GM23338 (cell line): ENCODE data around the gene APOBR. TPM values are rescaled to one million over a fixed set of nuclear protein-coding genes. Genes with fewer than 3 reads are reported as not detected.

Source experiments
- ATAC-seq: fragments of 200-7000 bp; cut with Tn5 transposase; 3 replicates; pipeline ENCODE4 v1.9.1; 2020
- DNase-seq: peaks from one replicate; pipeline ENCODE4 v3.0.0-alpha.2; 2015; ENCODE audit warnings: low spot score
- H2AFZ ChIP-seq: fragments of 200-600 bp; sonication (generic); 2 replicates; pipeline ENCODE4 v1.8.0; 2016; ENCODE audit warnings: antibody characterized with exemption, mild to moderate bottlenecking, moderate library complexity
- H3F3A ChIP-seq: fragments of 200-600 bp; sonication (generic); replicated peaks from 2 replicates; pipeline ENCODE4 v1.8.0; 2017; ENCODE audit warnings: antibody characterized with exemption, mixed run types, low read depth
- H3K27ac ChIP-seq: fragments of 200-600 bp; sonication (generic); 2 replicates; pipeline ENCODE4 v1.6.1; 2016; ENCODE audit warnings: low read depth
- H3K27me3 ChIP-seq: fragments of 200-600 bp; sonication (generic); 2 replicates; pipeline ENCODE4 v1.8.0; 2016; ENCODE audit warnings: mild to moderate bottlenecking, mixed run types, moderate library complexity; ENCODE audit not compliant: insufficient read depth
- H3K36me3 ChIP-seq: fragments of 200-600 bp; sonication (generic); 2 replicates; pipeline ENCODE4 v1.8.0; 2016; ENCODE audit warnings: mild to moderate bottlenecking; ENCODE audit not compliant: insufficient read depth
- H3K4me1 ChIP-seq: fragments of 200-600 bp; sonication (generic); 2 replicates; pipeline ENCODE4 v1.8.0; 2016; ENCODE audit warnings: mild to moderate bottlenecking, moderate library complexity; ENCODE audit not compliant: insufficient read depth
- H3K4me2 ChIP-seq: fragments of 200-600 bp; sonication (generic); 2 replicates; pipeline ENCODE4 v1.7.1; 2017; ENCODE audit warnings: mixed run types
- H3K4me3 ChIP-seq: fragments of 200-600 bp; sonication (generic); 2 replicates; pipeline ENCODE4 v1.6.1; 2016; ENCODE audit warnings: mixed run types
- H3K79me2 ChIP-seq: fragments of 200-600 bp; sonication (generic); replicated peaks from 2 replicates; pipeline ENCODE4 v1.8.0; 2017; ENCODE audit warnings: mild to moderate bottlenecking; ENCODE audit not compliant: insufficient read depth
- H3K9me2 ChIP-seq: fragments of 200-600 bp; sonication (generic); 2 replicates; pipeline ENCODE4 v1.8.0; 2017; ENCODE audit not compliant: insufficient read depth
- H4K20me1 ChIP-seq: fragments of 200-600 bp; sonication (generic); replicated peaks from 2 replicates; pipeline ENCODE4 v1.8.0; 2017; ENCODE audit warnings: mild to moderate bottlenecking; ENCODE audit not compliant: insufficient read depth
- H3K27ac Mint-ChIP-seq: 2 replicates; pipeline ENCODE4 v1.8.0; 2020; ENCODE audit warnings: inconsistent platforms, mild to moderate bottlenecking, moderate library complexity, mixed read lengths
- H3K27me3 Mint-ChIP-seq: 3 replicates; pipeline ENCODE4 v1.8.0; 2022; ENCODE audit warnings: low read depth, mild to moderate bottlenecking, moderate library complexity, mixed read lengths, inconsistent platforms; ENCODE audit not compliant: insufficient read depth, poor library complexity
- H3K36me3 Mint-ChIP-seq: 3 replicates; pipeline ENCODE4 v1.8.0; 2021; ENCODE audit warnings: low read depth, mild to moderate bottlenecking, inconsistent platforms, moderate library complexity, mixed read lengths
- H3K4me1 Mint-ChIP-seq: 3 replicates; pipeline ENCODE4 v1.8.0; 2020; ENCODE audit warnings: mild to moderate bottlenecking, inconsistent platforms, mixed read lengths
- H3K4me3 Mint-ChIP-seq: 3 replicates; pipeline ENCODE4 v1.8.0; 2021; ENCODE audit warnings: moderate library complexity, mild to moderate bottlenecking, inconsistent platforms, mixed read lengths
- H3K9me3 Mint-ChIP-seq: 3 replicates; pipeline ENCODE4 v1.8.0; 2020; ENCODE audit warnings: moderate library complexity, mild to moderate bottlenecking, inconsistent platforms, mixed read lengths
- CTCF ChIP-seq, 2 experiments: fragments of 200-600 bp in 1 of 2; sonication (generic) in 1 of 2; conservative IDR thresholded peaks; 2 replicates each; pipeline versions ENCODE4 v1.5.1 to v1.6.1; 2016 to 2017; ENCODE audit warnings: antibody characterized with exemption in 2 of 2, low read depth in 2 of 2, mild to moderate bottlenecking in 2 of 2, moderate library complexity in 1 of 2
- ETS1 ChIP-seq: IDR thresholded peaks from 2 replicates; pipeline ENCODE4 v1.6.1; 2016; ENCODE audit warnings: antibody characterized with exemption
- EZH2 ChIP-seq: fragments of 200-600 bp; sonication (generic); IDR thresholded peaks from one replicate; pipeline ENCODE4 v1.8.0; 2017; ENCODE audit warnings: antibody characterized with exemption, mild to moderate bottlenecking, low read depth; ENCODE audit not compliant: unreplicated experiment
- JUNB ChIP-seq: IDR thresholded peaks from one replicate; pipeline ENCODE4 v1.6.1; 2016; ENCODE audit warnings: antibody characterized with exemption; ENCODE audit not compliant: unreplicated experiment
- NANOG ChIP-seq: IDR thresholded peaks from 2 replicates; pipeline ENCODE4 v1.6.1; 2016; ENCODE audit warnings: antibody characterized with exemption, borderline replicate concordance
- REST ChIP-seq: IDR thresholded peaks from one replicate; pipeline ENCODE4 v1.6.1; 2018; ENCODE audit warnings: antibody characterized with exemption; ENCODE audit not compliant: unreplicated experiment
- ZNF114 ChIP-seq: fragments of 250-450 bp; sonication (Bioruptor Pico); IDR thresholded peaks from 2 replicates; pipeline ENCODE4 v1.5.0; 2020; ENCODE audit warnings: mild to moderate bottlenecking, moderate library complexity
- polyA plus RNA-seq: library from polyadenylated mRNA; unstranded; fragments of >200 nt; fragmentation: Nextera tagmentation; extraction: Ambion mirVana; gene quantifications from 2 replicates; pipeline ENCODE4 v1.2.1, GENCODE V29; 2016
- total RNA-seq: library from RNA; depleted of rRNA; stranded (reverse); fragments of >200 nt; shearing (Covaris generic); gene quantifications from 2 replicates; pipeline ENCODE4 v1.2.3, GENCODE V29; 2014

The APOBR gene
- total and polyA plus RNA-seq, 2 experiments from 2014 or later: 0.07 TPM; not detected in 1

GRCh38 chr16:28498666-28499381 lies 4.4 kb downstream of the APOBR start (continued):
- TF ChIP-seq REST (no peak), EZH2 (no peak), ETS1 (no peak)

- ATAC-seq: no peak
- TF ChIP-seq NANOG: no peak
- TF ChIP-seq CTCF (conservative IDR thresholded peaks at IDR 0.05; ENCODE audit: low read depth in 2 of 2): no peak
- TF ChIP-seq ZNF114 (CRISPR knock-in tag): no peak
- no peak for TF ChIP-seq JUNB
- TF ChIP-seq REST: no peak
Observed at GRCh38 chr16:28499854-28500253, 5.4 kb downstream of the APOBR start.

More at GRCh38 chr16:28499854-28500253, 5.4 kb downstream of the APOBR start:
- Histone ChIP-seq H3K79me2 (no peaks in the 10 kb centered on the region), H3K4me3 (no peak overlapping the region), H4K20me1 (no peaks in the 10 kb centered on the region), H3K9me2 (peaks cover 6% of the 10 kb centered on the region; the same call in 1 of the 2 replicates), H3K36me3 (no peaks in the 10 kb centered on the region), H3K4me1 (no peaks in the 10 kb centered on the region), H2AFZ (no peak overlapping the region), H3K27ac (no peak overlapping the region), H3K27me3 (no peaks in the 10 kb centered on the region), H3F3A (no peaks in the 10 kb centered on the region), H3K4me2 (no peak overlapping the region)
- Mint-ChIP-seq H3K4me3 (no peak overlapping the region), H3K36me3 (no peaks in the 10 kb centered on the region), H3K9me3 (no peaks in the 10 kb centered on the region), H3K27ac (no peak overlapping the region), H3K4me1 (no peaks in the 10 kb centered on the region), H3K27me3 (peaks cover 15% of the 10 kb centered on the region)
- no peak for DNase-seq
